ENCODE measurements around the gene AHR. TPM values are rescaled to one million over a fixed set of nuclear protein-coding genes. Genes with fewer than 3 reads are reported as not detected.
A peak's percentile ranks its signal among the peaks of the same experiment; 100 is the strongest.

Gene AHR
- total RNA-seq, 4 donors from 2014 or later = 129 to 258 (median 149) TPM

- DNase-seq (ENCODE audit: low spot score) (no peak), ATAC-seq (ENCODE audit: low FRiP score) (no peak)
- no peak for TF ChIP-seq CTCF (IDR thresholded peaks at IDR 0.05)
Observed at GRCh38 chr7:17274551-17275245, 23.8 kb upstream of the AHR start.

DNA sequence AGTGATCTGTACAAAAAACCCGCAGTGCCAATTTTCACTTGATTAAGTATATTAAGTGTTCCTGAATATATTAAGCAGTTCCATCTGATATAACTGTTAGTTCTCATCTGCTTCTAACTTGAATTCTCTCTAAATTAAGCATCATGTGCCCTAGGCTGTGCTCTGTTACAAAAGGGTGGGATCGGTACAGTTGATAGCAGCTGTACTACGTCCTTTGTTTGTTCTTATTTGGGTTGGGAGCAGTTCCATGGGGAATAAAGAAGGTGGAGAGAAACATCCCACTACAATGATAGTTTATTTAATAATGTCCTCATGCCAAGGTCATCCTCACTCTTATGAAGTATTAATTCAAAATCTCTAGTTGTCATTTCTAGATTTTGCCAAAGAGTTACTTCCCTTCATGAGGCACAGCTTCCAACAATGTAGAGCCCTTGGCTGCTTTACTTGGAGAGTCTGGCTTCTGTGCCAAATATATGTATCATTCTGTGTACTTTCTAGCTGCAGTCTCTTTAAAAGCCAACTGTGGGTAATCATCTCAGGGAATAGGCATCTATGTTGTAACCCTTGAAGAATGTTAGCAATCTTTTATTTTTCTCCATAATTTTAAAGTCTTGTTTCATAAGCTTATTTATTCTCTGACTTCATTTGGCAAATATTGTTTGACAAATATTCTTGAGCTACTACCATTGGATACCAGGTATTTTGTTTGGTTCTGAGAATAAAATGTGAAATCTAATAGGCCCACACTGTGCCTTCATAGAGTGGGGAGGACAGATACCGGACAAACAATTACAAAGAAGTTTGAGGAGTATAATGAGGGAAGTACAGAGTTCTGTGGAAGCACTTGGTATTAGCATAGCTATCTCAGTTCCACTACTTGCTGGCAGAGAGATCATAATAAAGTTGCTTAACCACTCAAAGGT, 22.4 kb upstream of the AHR start:
- ATAC-seq (ENCODE audit: low FRiP score) (peak; percentile 96), DNase-seq (ENCODE audit: low spot score) (no peak)
- TF ChIP-seq CTCF (IDR thresholded peaks at IDR 0.05) = no peak

DNA sequence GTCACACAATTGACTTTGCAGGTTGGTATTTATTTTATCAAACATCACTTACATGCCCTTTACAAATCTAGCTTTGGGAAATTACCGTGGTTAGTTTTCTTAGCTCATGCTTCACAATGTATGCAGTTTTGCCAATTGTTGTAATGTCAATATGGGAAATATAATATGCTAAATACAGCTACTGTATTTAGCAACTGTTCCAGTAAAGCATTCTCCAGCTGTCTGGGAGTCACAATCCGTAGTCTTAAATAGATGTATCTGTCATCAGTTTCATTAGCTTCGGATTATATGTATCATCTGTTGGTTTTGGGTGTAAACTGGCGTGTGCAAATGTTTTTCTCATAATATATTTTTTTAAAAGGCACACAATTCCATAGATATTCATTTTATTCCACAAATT, 19.4 kb upstream of the AHR start:
- no peak for TF ChIP-seq CTCF (IDR thresholded peaks at IDR 0.05)
- ATAC-seq (ENCODE audit: low FRiP score) (no peak), DNase-seq (ENCODE audit: low spot score) (no peak)

DNA sequence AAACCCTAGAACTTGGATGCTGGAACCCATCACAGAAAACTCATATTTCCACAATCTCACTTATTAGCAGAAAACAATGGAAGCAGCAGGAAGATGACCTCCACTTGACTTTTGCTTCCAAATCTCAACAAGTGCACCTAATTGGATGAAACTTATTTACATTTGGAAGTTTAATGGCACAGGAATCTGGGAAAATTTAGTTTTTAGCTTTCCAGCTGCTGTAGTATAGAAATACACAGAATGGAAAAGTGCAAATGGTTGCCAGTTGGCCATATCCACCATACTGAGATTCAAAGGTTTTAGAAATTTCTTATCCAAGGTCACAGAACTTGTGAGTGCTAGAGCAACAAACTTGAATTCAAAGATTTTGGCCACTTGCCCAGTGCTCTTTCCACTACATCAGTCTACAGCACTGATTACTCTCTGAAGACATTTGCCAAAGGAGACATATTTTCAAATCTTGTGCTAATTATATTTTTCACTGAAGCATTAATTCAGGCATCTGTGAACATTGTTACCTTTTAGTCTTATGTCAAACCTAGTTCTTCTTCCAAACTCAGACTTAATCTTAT, 9.3 kb upstream of the AHR start:
- ATAC-seq (ENCODE audit: low FRiP score) = no peak
- no peak for DNase-seq (ENCODE audit: low spot score)
- TF ChIP-seq CTCF (IDR thresholded peaks at IDR 0.05) = no peak

- ATAC-seq (ENCODE audit: low FRiP score) (no peak), DNase-seq (ENCODE audit: low spot score) (no peak)
- no peak for TF ChIP-seq CTCF (IDR thresholded peaks at IDR 0.05)
Observed at GRCh38 chr7:17292843-17293242, 5.6 kb upstream of the AHR start.

DNA sequence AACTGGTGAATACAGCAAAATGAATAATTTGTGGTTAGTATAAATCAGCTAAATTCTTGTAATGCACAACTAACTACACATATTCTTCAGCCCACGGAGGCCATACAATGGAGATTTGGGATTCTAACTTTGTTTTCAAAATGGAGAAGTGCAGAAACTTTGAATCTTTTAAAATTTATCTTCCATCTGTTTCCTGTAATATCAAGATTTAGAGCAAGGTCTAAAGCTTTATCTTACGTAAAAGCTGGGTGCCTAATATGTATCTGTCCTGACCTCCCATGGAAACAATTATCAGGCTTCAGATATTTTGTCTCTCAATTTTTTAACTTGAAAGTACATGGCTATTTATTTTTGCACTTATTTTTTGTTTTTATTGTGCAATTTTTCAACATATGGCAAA, 5.0 kb upstream of the AHR start:
- no peak for DNase-seq (ENCODE audit: low spot score)
- no peak for TF ChIP-seq CTCF (IDR thresholded peaks at IDR 0.05)
- no peak for ATAC-seq (ENCODE audit: low FRiP score)

All from omental fat pad (tissue), 4 donors.